HepG2 (cell line): ENCODE measurements around the gene COL8A2. TPM values are rescaled to one million over a fixed set of nuclear protein-coding genes. Genes with fewer than 3 reads are reported as not detected.

Experiments
- CENPX ChIP-seq: sonication (generic); formaldehyde crosslinking; IDR thresholded peaks from 2 replicates; pipeline ENCODE4 v1.9.0; 2021; ENCODE audit warnings: mild to moderate bottlenecking, missing genetic modification reagents, moderate library complexity
- EED ChIP-seq: sonication (generic); formaldehyde crosslinking; IDR thresholded peaks from 2 replicates; pipeline ENCODE4 v1.5.0; 2020; ENCODE audit warnings: mild to moderate bottlenecking, missing genetic modification reagents
- ETS1 ChIP-seq: sonication (generic); formaldehyde crosslinking; IDR thresholded peaks from 2 replicates; pipeline ENCODE4 v1.4.0; 2020; ENCODE audit warnings: missing genetic modification reagents
- HOMEZ ChIP-seq: IDR thresholded peaks from 2 replicates; pipeline ENCODE4 v1.6.1; 2016; ENCODE audit warnings: low read depth
- MTF1 ChIP-seq: sonication (generic); formaldehyde crosslinking; IDR thresholded peaks from 2 replicates; pipeline ENCODE4 v1.5.0; 2020; ENCODE audit warnings: missing genetic modification reagents
- MTF2 ChIP-seq: sonication (generic); formaldehyde crosslinking; IDR thresholded peaks from 2 replicates; pipeline ENCODE4 v1.5.0; 2020; ENCODE audit warnings: missing genetic modification reagents, borderline replicate concordance
- NFYB ChIP-seq: sonication (generic); formaldehyde crosslinking; IDR thresholded peaks from 2 replicates; pipeline ENCODE4 v1.4.0; 2020; ENCODE audit warnings: missing genetic modification reagents
- RERE ChIP-seq: IDR thresholded peaks from 2 replicates; pipeline ENCODE4 v1.6.1; 2016; ENCODE audit warnings: low read depth, missing genetic modification reagents, missing compliant biosample characterization
- TAF1 ChIP-seq: sonication (generic); formaldehyde crosslinking; IDR thresholded peaks from 2 replicates; pipeline ENCODE4 v1.4.0; 2020; ENCODE audit warnings: missing genetic modification reagents
- ZC3H4 ChIP-seq: sonication (generic); formaldehyde crosslinking; IDR thresholded peaks from 2 replicates; pipeline ENCODE4 v1.4.0; 2020; ENCODE audit warnings: missing genetic modification reagents, borderline replicate concordance
- ZMAT3 ChIP-seq: sonication (generic); formaldehyde crosslinking; conservative IDR thresholded peaks from 2 replicates; pipeline ENCODE4 v1.7.0; 2021; ENCODE audit warnings: missing genetic modification reagents
- ZNF362 ChIP-seq: sonication (generic); formaldehyde crosslinking; IDR thresholded peaks from 2 replicates; pipeline ENCODE4 v1.4.0; 2020; ENCODE audit warnings: missing genetic modification reagents, mild to moderate bottlenecking, borderline replicate concordance
- ZNF557 ChIP-seq: sonication (generic); formaldehyde crosslinking; IDR thresholded peaks from 2 replicates; pipeline ENCODE4 v1.4.0; 2020; ENCODE audit warnings: missing genetic modification reagents
- ZNF816 ChIP-seq: sonication (generic); formaldehyde crosslinking; IDR thresholded peaks from 2 replicates; pipeline ENCODE4 v1.8.0; 2022; ENCODE audit warnings: missing genetic modification reagents, mild to moderate bottlenecking, borderline replicate concordance
- polyA plus RNA-seq, 8 experiments: library from polyadenylated mRNA; depleted of rRNA in 3 of 8; stranded (reverse) in 7 of 8; unstranded in 1 of 8; fragments of >200 nt; fragmentation: Illumina TruSeq in 4 of 8; extraction: Trizol in 4 of 8; gene quantifications; 2 replicates each; pipeline versions ENCODE4 v1.2.1 to v1.2.3, GENCODE V29; 2011 to 2016; ENCODE audit warnings: low read depth in 4 of 8, missing spikeins in 1 of 8, mixed read lengths in 1 of 8; ENCODE audit not compliant: insufficient read depth in 1 of 8
- total RNA-seq, 5 experiments: library from RNA; depleted of rRNA; stranded (reverse); fragments of >200 nt; fragmentation: Illumina TruSeq; extraction: Trizol; gene quantifications; 2 replicates each; pipeline ENCODE4 v1.2.3, GENCODE V29; 2016; ENCODE audit warnings: low read depth in 1 of 5

Gene COL8A2
- total and polyA plus RNA-seq, 2 of the 13 experiments (the other 11 are each of a cell fraction or from before 2014, with no cell fraction given), result 0.13 to 0.24 TPM

GRCh38 chr1:36088577-36089392 lies 36.2 kb downstream of the COL8A2 start, which contains the start of gene ADPRS (continued):
- TF ChIP-seq ZMAT3 (peak; percentile 93), ZNF362 (CRISPR knock-in tag) (peak; percentile 26; the same call in 1 of the 2 replicates), TAF1 (peak; percentile 98), HOMEZ (CRISPR knock-in tag) (peak; percentile 69; the same call in 1 of the 2 replicates), MTF2 (CRISPR knock-in tag) (peak; percentile 89), ZNF816 (CRISPR knock-in tag) (peak; percentile 84), NFYB (CRISPR knock-in tag) (peak; percentile 47; the same call in 1 of the 2 replicates), RERE (CRISPR knock-in tag) (peak; percentile 74; the same call in 1 of the 2 replicates), EED (peak; percentile 44; the same call in 1 of the 2 replicates), ZC3H4 (no peak), MTF1 (CRISPR knock-in tag) (peak; percentile 80), ETS1 (CRISPR knock-in tag) (peak; percentile 88), CENPX (CRISPR knock-in tag) (no peak), ZNF557 (CRISPR knock-in tag) (no peak)
